HG02840 (cell line): ENCODE results near the gene STK32B.
"Not testable (repeated sequence)": the region's sequence is repeated elsewhere in the genome, so short reads cannot be mapped to it uniquely, and the experiment has no call there.

ENCODE experiments used
- ATAC-seq: cut with Tn5 transposase; IDR thresholded peaks from one replicate; pipeline ENCODE4 v1.9.1; 2021; ENCODE audit warnings: mild to moderate bottlenecking, moderate library complexity, moderate number of reproducible peaks; ENCODE audit not compliant: unreplicated experiment, low FRiP score

STK32B gene

DNA sequence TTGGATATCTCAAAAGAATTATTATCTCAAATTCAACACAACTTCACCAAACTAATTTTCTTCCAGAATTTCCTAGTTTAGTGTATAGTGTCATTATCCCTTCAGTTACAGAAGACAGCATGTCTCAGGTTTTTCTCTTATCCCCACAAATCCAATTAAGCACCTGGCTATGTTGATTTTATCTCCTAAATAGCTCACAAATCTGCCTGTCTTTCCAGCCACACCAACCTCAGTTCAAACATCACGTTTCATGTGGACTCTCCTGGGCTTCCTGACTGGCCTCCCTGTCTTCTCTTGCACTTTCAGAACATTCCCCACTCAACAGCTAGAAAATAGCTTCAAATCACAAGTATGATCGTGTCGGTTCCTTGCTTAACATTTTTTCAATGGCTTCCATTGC lies 14.8 kb downstream of the STK32B start:
- ATAC-seq, result no peak

DNA sequence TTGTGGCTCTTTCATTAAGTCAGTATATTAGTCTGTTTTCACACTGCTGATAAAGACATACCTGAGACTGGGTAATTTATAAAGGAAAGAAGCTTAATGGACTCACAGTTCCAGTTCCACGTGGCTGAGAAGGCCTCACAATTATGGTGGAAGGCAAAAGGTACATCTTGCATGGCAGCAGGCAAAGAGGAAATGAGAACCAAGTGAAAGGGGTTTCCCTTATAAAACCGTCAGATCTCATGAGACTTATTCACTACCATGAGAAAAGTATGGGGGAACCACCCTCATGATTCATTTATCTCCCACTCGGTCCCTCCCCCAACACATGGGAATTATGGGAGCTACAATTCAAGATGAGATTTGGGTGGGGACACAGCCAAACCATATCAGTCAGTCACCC lies 15.7 kb downstream of the STK32B start:
- not testable (repeated sequence) for ATAC-seq

GRCh38 chr4:5067908-5068307 lies 16.6 kb downstream of the STK32B start:
- ATAC-seq, result no peak

GRCh38 chr4:5069901-5070300 lies 18.6 kb downstream of the STK32B start:
- ATAC-seq, result no peak

DNA sequence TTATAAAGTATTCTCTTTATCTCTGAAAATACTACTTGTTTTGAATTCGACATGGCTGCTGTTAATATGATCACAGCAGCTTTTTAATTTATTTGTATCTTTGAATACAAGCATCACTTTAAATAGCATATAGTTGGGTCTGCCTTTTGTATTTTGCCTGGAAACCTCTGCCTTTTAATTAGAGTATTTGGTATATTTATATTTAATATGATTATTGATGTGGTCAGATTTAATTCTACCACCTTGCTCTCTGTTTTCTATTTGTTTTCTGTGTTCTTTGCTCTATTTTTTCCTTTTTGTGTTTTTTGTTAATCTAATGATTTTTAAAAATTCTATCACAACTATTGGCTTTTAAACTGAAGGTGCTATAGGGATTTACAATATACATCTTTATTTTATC lies 21.7 kb downstream of the STK32B start:
- ATAC-seq, result no peak

- no peak for ATAC-seq
Observed at GRCh38 chr4:5078009-5078408, 26.7 kb downstream of the STK32B start.

DNA sequence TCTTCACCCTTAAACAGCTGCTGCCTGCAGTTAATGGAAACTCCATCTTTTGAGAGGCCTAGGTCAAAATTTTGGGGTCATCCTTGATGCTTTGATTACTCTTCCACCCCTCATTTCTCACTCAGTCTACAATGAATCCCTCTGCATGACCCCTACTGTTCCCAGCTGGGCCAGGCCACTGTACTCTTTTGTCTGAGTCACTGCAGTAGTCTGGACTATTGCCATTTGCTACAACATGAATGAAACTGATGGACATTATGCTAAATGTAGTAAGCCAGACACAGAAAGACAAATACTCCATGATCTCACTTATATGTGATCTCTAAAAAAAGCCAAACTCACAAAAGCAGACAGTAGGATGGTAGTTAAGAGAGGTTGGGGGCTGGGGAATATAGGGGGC lies 28.3 kb downstream of the STK32B start:
- ATAC-seq, result no peak

DNA sequence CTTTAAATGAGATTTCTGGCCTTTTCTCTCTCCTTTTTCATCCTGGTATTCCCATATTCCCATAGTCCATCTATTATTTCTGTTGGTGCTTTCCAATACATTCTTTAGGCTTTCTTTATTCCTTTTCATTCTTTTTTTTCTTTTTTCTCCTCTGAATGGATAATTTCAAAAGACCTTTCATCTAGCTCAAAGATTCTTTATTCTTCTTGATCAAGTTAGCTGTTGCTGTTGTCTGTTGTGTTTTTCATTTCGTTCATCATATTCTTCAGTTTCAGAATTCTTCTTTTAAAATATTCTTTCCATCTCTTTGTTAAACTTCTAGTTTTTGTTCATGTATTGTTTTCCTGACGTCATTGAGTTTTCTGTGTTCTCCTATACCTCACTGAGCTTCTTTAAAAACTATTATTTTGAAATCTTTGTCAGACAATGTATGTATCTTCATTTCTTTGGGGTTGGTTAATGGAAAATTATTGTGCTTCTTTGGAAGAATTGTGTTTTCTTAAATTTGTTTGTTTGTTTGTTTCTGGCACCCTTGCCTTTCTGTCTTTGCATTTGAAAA lies 30.2 kb downstream of the STK32B start:
- ATAC-seq, result no peak

- ATAC-seq, result no peak
Observed at GRCh38 chr4:5082376-5082775, 31.1 kb downstream of the STK32B start.

DNA sequence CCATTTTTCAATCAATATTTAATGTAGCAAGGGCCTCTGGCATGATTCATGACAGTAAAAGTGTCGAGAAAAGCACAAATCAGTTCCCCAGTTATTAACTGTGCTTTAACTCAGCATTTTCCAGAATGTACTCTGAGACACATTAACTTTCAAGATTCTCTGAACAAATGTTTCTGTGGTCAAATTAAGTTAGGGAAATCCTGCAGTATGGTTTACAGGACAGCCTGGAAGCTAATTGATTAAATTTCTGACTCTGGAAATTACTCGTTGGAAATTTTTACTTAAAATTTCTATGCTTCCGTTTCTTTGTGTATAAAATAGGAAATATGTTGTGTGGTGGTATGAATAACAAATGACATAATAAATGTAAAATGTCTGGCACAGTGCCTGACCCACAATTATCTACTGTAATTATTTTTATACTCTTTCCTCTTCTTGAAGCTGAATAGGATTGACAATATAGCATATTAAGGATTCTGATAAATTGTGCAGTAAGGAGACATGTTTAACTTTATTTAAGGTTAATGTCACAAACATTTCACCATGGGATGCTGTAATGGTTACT lies 33.7 kb downstream of the STK32B start:
- no peak for ATAC-seq

DNA sequence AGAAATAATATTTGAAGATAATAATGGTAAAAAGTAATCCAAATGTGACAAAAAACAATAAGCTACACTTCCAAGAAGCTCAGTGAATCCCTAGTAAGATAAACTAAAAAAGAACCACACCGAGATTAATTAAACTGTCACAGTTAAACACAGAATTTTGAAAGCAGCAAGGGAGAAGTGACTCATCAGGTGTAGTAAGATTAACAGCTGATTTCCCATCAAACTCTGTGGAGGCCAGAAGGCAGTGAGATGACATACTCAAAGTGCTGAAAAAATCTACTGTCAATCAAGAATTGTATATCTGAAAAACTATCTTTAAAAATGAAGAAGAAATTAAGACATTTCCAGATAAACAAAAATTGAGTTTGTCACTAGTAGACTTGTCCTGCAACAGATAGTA lies 35.3 kb downstream of the STK32B start:
- ATAC-seq, result no peak

GRCh38 chr4:5096261-5096660 lies 45.0 kb downstream of the STK32B start:
- no peak for ATAC-seq

DNA sequence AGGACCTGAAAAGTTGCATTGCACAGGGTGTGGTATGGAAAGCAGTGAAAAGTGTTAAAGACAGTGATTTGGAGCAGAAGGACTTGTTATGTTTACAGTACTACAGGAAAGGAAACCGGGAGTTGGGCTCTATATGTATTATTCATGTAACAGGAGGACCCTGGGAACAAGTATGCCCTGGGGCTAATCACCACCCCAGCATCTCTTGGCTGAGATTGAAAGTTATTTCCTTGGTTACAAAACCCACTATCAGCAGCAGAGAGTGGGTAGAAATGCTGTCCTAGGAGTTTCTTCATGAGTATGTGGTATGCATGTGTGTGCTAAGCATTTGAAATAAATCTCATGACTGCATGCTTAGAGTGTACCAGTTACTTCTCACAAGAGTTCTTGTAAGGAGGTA lies 46.9 kb downstream of the STK32B start:
- ATAC-seq, result no peak

GRCh38 chr4:5100336-5100735 lies 49.1 kb downstream of the STK32B start:
- no peak for ATAC-seq

DNA sequence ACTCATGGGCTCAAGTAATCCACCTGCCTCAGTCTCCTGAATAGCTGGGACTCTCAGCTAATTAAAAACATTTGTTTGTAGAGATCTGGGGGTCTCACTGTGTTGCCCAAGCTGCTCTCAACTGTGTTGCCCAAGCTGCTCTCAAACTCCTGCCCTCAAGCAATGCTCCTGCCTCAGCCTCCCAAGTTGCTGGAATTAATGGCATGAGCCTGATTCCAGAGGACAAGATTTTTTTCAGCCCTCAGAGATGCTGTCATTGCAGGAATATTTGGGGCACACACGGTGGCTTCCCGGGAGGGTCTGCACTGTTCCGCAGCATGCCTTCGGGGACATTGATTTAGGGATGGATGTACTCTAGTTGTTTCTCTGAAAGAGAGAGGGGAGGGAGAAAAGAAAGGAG lies 49.7 kb downstream of the STK32B start:
- ATAC-seq, result no peak

- no peak for ATAC-seq
Observed at GRCh38 chr4:5101571-5101970, 50.3 kb downstream of the STK32B start.

DNA sequence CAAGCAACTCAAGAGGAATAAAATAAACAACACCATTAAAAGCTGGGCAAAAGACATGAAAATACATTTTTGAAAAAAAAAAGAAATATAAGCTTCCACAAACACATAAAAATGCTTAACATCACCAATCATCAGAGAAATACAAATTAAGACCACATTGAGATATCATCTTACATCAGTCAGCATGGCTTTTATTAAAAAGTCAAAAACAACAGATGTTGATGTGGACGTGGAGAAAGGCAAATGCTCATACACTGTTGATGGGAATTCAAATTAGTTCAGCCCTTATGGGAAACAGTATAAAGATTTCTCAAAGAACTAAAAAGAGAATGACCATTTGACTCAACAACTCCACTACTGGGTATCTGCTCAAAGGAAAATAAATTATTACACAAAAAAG lies 59.6 kb downstream of the STK32B start:
- ATAC-seq, result no peak

- no peak for ATAC-seq
Observed at GRCh38 chr4:5112333-5113095, 61.2 kb downstream of the STK32B start.

DNA sequence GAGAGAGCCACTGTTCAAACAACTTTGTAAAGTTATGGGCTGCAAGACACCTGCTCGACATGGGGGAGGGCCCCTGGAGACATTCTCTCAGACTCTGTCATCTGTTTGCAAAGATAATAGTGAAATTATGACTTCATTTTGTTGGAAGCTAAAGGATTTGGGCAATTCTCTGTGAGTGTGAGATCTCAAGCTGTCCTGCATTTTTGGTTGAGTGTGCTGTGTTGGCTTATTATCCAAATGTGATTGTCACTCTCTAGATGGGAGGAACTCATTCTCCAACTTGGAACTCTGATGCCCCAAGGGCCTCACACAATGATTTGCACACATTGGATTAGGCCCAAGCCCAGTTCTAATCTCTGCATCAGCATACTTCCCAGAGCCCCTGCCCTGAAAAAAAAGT lies 63.7 kb downstream of the STK32B start:
- no peak for ATAC-seq

DNA sequence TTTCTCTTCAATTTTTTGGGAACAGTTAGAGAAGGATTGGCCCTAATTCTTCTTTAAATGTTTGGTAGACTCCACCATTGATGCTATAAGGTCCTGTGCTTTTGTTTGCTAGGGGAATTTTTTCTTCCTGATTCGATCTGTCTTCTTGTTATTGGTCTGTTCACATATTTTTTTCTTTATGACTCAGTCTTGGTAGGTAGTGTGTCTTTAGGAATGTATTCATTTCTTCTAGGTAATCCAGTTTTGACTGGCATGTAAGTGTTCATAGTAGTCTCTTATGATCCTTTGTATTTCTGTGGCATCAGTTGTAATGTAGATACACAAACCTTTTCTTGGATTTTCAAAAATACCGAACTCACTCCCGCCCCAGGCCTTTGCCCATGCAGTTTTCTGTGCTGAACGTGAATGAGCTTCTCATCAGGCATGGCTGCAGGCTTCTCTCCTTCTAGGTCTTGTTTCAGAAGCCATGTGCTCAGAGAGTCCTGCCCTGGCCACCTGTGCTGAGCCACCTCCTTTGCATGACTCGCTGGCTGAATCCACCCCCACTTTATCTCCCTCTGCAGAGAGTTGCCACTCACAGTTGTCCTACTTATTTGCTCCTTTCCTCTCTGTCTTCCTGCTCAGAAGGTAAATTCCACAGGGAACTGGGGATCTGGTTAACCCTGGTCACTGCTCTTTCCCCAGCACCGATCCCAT lies 67.0 kb downstream of the STK32B start:
- no peak for ATAC-seq

GRCh38 chr4:5118994-5119835 lies 67.9 kb downstream of the STK32B start:
- ATAC-seq, result no peak
